ENCODE results near the gene ZNF423.
A peak's percentile ranks its signal among the peaks of the same experiment; 100 is the strongest.

Gene ZNF423

GRCh38 chr16:49543631-49543946 is 312.3 kb downstream of the ZNF423 start:
- no peak for DNase-seq (ENCODE audit: extremely low read depth in 1 of 2, low read depth in 1 of 2)

- no peak for DNase-seq (ENCODE audit: extremely low read depth in 1 of 2, low read depth in 1 of 2)
Measured at GRCh38 chr16:49542946-49543630, 312.8 kb downstream of the ZNF423 start.

- no peak for DNase-seq (ENCODE audit: extremely low read depth in 1 of 2, low read depth in 1 of 2)
Measured at GRCh38 chr16:49542391-49542891, 313.5 kb downstream of the ZNF423 start.

- no peak for DNase-seq (ENCODE audit: extremely low read depth in 1 of 2, low read depth in 1 of 2)
Measured at GRCh38 chr16:49540836-49541235, 315.1 kb downstream of the ZNF423 start.

- DNase-seq (ENCODE audit: extremely low read depth in 1 of 2, low read depth in 1 of 2): no peak
Measured at GRCh38 chr16:49539758-49540157, 316.2 kb downstream of the ZNF423 start.

GRCh38 chr16:49537924-49538459 is 317.9 kb downstream of the ZNF423 start:
- no peak for DNase-seq (ENCODE audit: extremely low read depth in 1 of 2, low read depth in 1 of 2)

GRCh38 chr16:49534901-49535610 is 320.9 kb downstream of the ZNF423 start:
- no peak for DNase-seq (ENCODE audit: extremely low read depth in 1 of 2, low read depth in 1 of 2)

GRCh38 chr16:49533422-49533821 is 322.5 kb downstream of the ZNF423 start:
- no peak for DNase-seq (ENCODE audit: extremely low read depth in 1 of 2, low read depth in 1 of 2)

- DNase-seq (ENCODE audit: extremely low read depth in 1 of 2, low read depth in 1 of 2): no peak
Measured at GRCh38 chr16:49532873-49533272, 323.0 kb downstream of the ZNF423 start.

GRCh38 chr16:49531931-49532840 is 323.7 kb downstream of the ZNF423 start:
- no peak for DNase-seq (ENCODE audit: extremely low read depth in 1 of 2, low read depth in 1 of 2)

GRCh38 chr16:49531425-49531824 is 324.5 kb downstream of the ZNF423 start:
- no peak for DNase-seq (ENCODE audit: extremely low read depth in 1 of 2, low read depth in 1 of 2)

- no peak for DNase-seq (ENCODE audit: extremely low read depth in 1 of 2, low read depth in 1 of 2)
Measured at GRCh38 chr16:49530427-49530970, 325.4 kb downstream of the ZNF423 start.

GRCh38 chr16:49529411-49530045 is 326.4 kb downstream of the ZNF423 start:
- DNase-seq (ENCODE audit: extremely low read depth in 1 of 2, low read depth in 1 of 2): no peak

GRCh38 chr16:49528866-49529288 is 327.0 kb downstream of the ZNF423 start:
- DNase-seq (ENCODE audit: extremely low read depth in 1 of 2, low read depth in 1 of 2): no peak

- peak in 1 of 2 donors; percentile 9 for DNase-seq (ENCODE audit: extremely low read depth in 1 of 2, low read depth in 1 of 2)
Measured at GRCh38 chr16:49528060-49528865, 327.6 kb downstream of the ZNF423 start.

- DNase-seq (ENCODE audit: extremely low read depth in 1 of 2, low read depth in 1 of 2): no peak
Measured at GRCh38 chr16:49527611-49528010, 328.3 kb downstream of the ZNF423 start.

GRCh38 chr16:49526860-49527365 is 329.0 kb downstream of the ZNF423 start:
- no peak for DNase-seq (ENCODE audit: extremely low read depth in 1 of 2, low read depth in 1 of 2)

GRCh38 chr16:49524947-49525315 is 331.0 kb downstream of the ZNF423 start:
- DNase-seq (ENCODE audit: extremely low read depth in 1 of 2, low read depth in 1 of 2): no peak

- DNase-seq (ENCODE audit: extremely low read depth in 1 of 2, low read depth in 1 of 2): no peak
Measured at GRCh38 chr16:49524216-49524946, 331.5 kb downstream of the ZNF423 start.
